Measurements from ENCODE around the gene SLC16A2.

The SLC16A2 gene

DNA sequence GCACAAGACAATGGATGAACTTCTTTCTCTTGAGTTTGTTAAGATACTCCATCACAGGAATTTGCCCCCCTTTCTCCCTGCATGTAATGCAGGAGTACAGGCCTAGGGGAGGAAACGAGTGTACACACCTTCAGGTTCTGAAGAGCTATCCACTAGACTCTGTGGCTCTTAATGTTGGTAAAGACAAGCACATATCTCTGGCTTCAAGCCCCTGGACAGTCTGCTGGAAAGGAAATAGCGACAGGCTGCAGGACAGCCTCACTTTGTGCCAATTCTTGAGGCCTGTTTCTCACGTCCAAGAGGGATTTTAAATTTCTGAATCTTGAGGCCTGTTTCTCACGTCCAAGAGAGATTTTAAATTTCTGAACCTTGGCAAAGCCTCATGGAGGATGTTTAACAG is 106.1 kb downstream of the SLC16A2 start:
- no peaks in the 10 kb centered on the region for H3K9me3 ChIP-seq (ENCODE audit: control insufficient read depth in 5 of 5, low read length in 5 of 5)
- no peak overlapping the region for H3K4me3 ChIP-seq (ENCODE audit: low read depth in 1 of 5, low read length in 5 of 5)
- no peak overlapping the region for H3K9ac ChIP-seq (ENCODE audit: low read length in 5 of 5)
- H3K4me1 ChIP-seq (ENCODE audit: control insufficient read depth in 5 of 5, insufficient read depth in 5 of 5, low read length in 5 of 5) = peaks cover 0 to 11% (median 5%) of the 10 kb centered on the region in 5 donors
- no peak overlapping the region for H3K27ac ChIP-seq (ENCODE audit: low read depth, low read length)
- H3K27me3 ChIP-seq (ENCODE audit: control insufficient read depth in 5 of 5, insufficient read depth in 4 of 5, low read length in 5 of 5) = peaks cover 0 to 10% (median 2%) of the 10 kb centered on the region in 5 donors
- H3K36me3 ChIP-seq (ENCODE audit: control insufficient read depth in 5 of 5, insufficient read depth in 5 of 5, low read length in 5 of 5) = peaks cover 0 to 5% (median 0%) of the 10 kb centered on the region in 5 donors

DNA sequence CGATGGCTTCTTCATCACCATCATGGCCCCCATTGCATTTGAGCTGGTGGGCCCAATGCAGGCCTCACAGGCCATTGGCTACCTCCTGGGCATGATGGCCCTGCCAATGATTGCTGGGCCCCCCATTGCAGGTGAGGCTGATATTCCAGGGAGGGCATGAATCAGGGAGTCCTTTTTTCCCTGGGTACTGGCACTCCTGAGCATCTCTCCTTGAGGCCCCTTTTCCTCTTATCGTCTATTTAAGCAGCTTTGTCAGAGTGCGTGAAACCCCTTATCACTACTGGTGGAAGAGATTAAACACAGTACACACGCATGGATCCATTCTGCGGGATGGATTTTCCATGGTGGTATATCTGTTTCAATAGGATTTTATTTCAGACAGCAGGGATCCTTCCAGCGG is 108.0 kb downstream of the SLC16A2 start:
- Histone ChIP-seq H3K27me3 (ENCODE audit: control insufficient read depth in 5 of 5, insufficient read depth in 4 of 5, low read length in 5 of 5) (peaks cover 0 to 7% (median 2%) of the 10 kb centered on the region in 5 donors), H3K9me3 (ENCODE audit: control insufficient read depth in 5 of 5, low read length in 5 of 5) (no peaks in the 10 kb centered on the region), H3K4me1 (ENCODE audit: control insufficient read depth in 5 of 5, insufficient read depth in 5 of 5, low read length in 5 of 5) (no peaks in the 10 kb centered on the region), H3K4me3 (ENCODE audit: low read depth in 1 of 5, low read length in 5 of 5) (no peak overlapping the region), H3K36me3 (ENCODE audit: control insufficient read depth in 5 of 5, insufficient read depth in 5 of 5, low read length in 5 of 5) (peaks cover 0 to 9% (median 0%) of the 10 kb centered on the region in 5 donors), H3K27ac (ENCODE audit: low read depth, low read length) (no peak overlapping the region), H3K9ac (ENCODE audit: low read length in 5 of 5) (no peak overlapping the region)

DNA sequence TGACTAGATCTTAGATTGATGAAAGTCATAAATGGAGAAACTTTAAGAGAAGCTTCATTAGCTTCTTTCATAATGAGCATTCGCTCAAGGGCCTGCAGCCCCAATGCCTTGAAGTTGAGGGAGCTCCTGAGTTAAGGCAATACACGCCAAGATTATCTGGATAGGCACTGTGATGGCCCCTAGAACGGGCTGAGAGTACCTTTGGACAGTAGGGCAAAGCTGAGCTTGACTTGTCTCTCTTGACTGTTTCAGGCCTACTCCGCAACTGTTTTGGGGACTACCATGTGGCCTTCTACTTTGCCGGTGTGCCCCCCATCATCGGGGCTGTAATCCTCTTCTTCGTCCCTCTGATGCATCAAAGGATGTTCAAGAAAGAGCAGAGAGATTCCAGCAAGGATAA is 109.8 kb downstream of the SLC16A2 start:
- H3K9ac ChIP-seq (ENCODE audit: low read length in 5 of 5) = no peak overlapping the region

DNA sequence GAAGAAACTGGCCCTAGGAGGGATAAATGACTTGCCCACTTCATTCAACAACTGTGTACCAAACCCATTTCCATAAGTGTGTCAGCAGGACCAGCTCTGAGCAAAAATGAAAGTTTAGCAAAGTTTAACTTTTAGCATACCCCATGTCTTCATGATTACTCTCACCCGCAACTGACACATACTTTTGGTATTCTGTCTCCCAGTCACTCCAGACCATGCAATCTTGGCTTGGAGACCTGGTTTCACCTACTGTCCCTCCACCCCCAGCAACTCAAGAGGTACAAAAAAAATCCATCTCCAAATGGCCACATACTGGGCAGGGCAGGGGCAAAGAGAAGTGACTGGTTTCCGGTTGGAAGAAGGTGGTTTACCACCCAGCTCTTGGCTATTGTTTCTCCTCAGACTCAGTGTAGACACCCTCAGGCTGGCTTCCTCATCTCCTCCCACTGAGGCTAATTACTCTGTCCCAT is 113.3 kb downstream of the SLC16A2 start:
- Histone ChIP-seq H3K4me1 (ENCODE audit: control insufficient read depth in 5 of 5, insufficient read depth in 5 of 5, low read length in 5 of 5) (peaks cover 0 to 25% (median 12%) of the 10 kb centered on the region in 5 donors), H3K9ac (ENCODE audit: low read length in 5 of 5) (no peak overlapping the region), H3K27ac (ENCODE audit: low read depth, low read length) (no peak overlapping the region), H3K9me3 (ENCODE audit: control insufficient read depth in 5 of 5, low read length in 5 of 5) (no peaks in the 10 kb centered on the region), H3K36me3 (ENCODE audit: control insufficient read depth in 5 of 5, insufficient read depth in 5 of 5, low read length in 5 of 5) (peaks cover 0 to 9% (median 0%) of the 10 kb centered on the region in 5 donors), H3K27me3 (ENCODE audit: control insufficient read depth in 5 of 5, insufficient read depth in 4 of 5, low read length in 5 of 5) (peaks cover 0 to 21% (median 3%) of the 10 kb centered on the region in 5 donors), H3K4me3 (ENCODE audit: low read depth in 1 of 5, low read length in 5 of 5) (no peak overlapping the region)

More for the DNA sequence above, 109.8 kb downstream of the SLC16A2 start:
- Histone ChIP-seq H3K4me3 (ENCODE audit: low read depth in 1 of 5, low read length in 5 of 5) (no peak overlapping the region), H3K27ac (ENCODE audit: low read depth, low read length) (no peak overlapping the region), H3K27me3 (ENCODE audit: control insufficient read depth in 5 of 5, insufficient read depth in 4 of 5, low read length in 5 of 5) (peaks cover 0 to 11% (median 2%) of the 10 kb centered on the region in 5 donors), H3K36me3 (ENCODE audit: control insufficient read depth in 5 of 5, insufficient read depth in 5 of 5, low read length in 5 of 5) (peaks cover 0 to 9% (median 0%) of the 10 kb centered on the region in 5 donors), H3K4me1 (ENCODE audit: control insufficient read depth in 5 of 5, insufficient read depth in 5 of 5, low read length in 5 of 5) (peaks cover 0 to 11% (median 7%) of the 10 kb centered on the region in 5 donors), H3K9me3 (ENCODE audit: control insufficient read depth in 5 of 5, low read length in 5 of 5) (no peaks in the 10 kb centered on the region)

DNA sequence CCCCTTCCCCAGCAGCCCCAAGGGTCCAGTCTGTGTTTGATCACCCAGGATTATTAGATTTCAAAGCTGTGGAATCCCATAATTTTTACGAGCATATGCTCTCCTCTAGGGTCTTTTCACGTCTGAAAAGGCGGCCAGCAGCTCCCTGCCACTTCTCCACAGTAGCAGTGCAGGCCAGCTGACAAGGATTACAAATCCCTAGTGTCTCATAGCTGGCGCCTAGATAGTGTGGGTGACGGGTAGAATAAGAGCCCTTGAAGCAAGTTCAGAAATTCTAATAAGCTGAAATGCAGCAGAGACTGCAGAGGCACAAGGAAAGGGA is 113.8 kb downstream of the SLC16A2 start:
- Histone ChIP-seq H3K4me1 (ENCODE audit: control insufficient read depth in 5 of 5, insufficient read depth in 5 of 5, low read length in 5 of 5) (peaks cover 0 to 25% (median 12%) of the 10 kb centered on the region in 5 donors), H3K4me3 (ENCODE audit: low read depth in 1 of 5, low read length in 5 of 5) (peak overlapping the region in 2 of 5 donors; percentile 48 to 60), H3K27ac (ENCODE audit: low read depth, low read length) (peak overlapping the region; percentile 73), H3K36me3 (ENCODE audit: control insufficient read depth in 5 of 5, insufficient read depth in 5 of 5, low read length in 5 of 5) (peaks cover 0 to 9% (median 0%) of the 10 kb centered on the region in 5 donors), H3K9ac (ENCODE audit: low read length in 5 of 5) (peak overlapping the region in 1 of 5 donors; percentile 43), H3K9me3 (ENCODE audit: control insufficient read depth in 5 of 5, low read length in 5 of 5) (no peaks in the 10 kb centered on the region), H3K27me3 (ENCODE audit: control insufficient read depth in 5 of 5, insufficient read depth in 4 of 5, low read length in 5 of 5) (peaks cover 0 to 24% (median 3%) of the 10 kb centered on the region in 5 donors)

DNA sequence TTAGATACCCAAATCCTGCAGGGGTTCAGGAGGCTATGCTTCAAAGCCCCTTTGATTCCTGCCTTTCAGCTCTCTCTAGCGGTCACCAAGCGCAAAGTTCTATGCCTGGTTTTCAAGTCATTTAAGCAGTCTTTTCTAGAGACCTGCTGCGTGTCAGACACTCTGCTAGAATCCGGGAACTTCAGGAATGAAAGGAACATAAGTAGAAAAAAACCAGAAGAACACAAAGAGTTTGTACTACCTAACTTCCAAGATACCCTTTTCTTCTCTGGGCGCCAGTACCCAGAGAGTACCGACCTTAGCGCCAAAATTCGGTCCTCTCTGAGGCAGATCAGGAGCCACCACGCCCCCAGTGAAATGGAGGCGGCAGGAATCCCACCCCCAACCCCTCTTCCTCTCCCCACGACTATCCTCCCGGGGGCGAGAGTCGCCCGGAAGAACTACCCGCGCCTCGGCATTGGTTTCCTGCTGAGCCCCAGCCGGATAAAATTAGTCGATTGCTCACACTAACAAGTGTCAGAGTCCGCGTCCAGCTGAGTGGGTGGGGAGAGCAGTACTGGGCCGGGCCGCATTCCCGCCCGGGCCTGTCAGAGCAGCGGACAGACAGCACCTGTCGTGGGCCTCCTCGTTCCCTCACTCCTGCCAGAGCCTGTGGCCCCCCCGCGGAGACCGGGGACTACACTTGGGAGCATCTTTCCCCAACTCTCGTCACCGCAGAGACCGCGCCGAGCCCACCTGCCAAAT is 114.3 kb downstream of the SLC16A2 start:
- Histone ChIP-seq H3K9me3 (ENCODE audit: control insufficient read depth in 5 of 5, low read length in 5 of 5) (no peaks in the 10 kb centered on the region), H3K27ac (ENCODE audit: low read depth, low read length) (peak overlapping the region; percentile 73), H3K4me3 (ENCODE audit: low read depth in 1 of 5, low read length in 5 of 5) (peak overlapping the region; percentile 48 to 67 (median 60)), H3K27me3 (ENCODE audit: control insufficient read depth in 5 of 5, insufficient read depth in 4 of 5, low read length in 5 of 5) (peaks cover 0 to 24% (median 3%) of the 10 kb centered on the region in 5 donors), H3K9ac (ENCODE audit: low read length in 5 of 5) (peak overlapping the region in 4 of 5 donors; percentile 38 to 70 (median 54)), H3K4me1 (ENCODE audit: control insufficient read depth in 5 of 5, insufficient read depth in 5 of 5, low read length in 5 of 5) (peaks cover 0 to 25% (median 12%) of the 10 kb centered on the region in 5 donors), H3K36me3 (ENCODE audit: control insufficient read depth in 5 of 5, insufficient read depth in 5 of 5, low read length in 5 of 5) (peaks cover 0 to 9% (median 0%) of the 10 kb centered on the region in 5 donors)

DNA sequence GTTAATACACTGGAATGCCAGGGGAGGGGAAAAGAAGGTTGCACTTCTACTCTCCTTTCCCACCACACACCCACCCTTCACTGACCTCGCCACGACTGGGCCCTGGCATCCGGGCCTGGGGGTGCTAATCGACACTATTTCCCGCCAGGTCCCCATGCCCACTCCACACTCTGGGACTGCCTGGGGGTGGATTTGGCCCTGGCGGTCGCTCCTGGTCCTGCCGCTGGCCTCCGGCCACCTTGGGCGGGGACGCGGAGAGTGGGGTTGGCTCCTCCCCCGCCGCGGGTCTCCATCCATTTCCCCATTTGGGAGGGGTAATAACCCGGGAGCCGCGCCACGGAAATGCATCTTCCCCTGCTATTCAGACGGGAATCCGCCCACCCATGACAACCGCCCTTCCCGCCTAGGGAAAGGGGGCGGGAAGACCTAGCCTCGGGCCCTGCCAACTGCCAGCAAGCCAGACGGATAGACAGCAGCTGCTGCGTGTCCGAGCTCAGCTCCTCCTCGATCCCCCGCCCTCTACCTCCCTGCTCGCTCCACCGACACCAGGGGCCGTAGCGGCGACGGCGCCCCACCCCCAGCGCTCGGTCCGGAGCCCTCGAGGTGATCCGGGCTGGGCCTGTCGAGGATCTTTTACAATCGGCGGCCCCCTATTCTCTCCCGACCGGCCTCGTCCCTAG is 115.0 kb downstream of the SLC16A2 start:
- H3K36me3 ChIP-seq (ENCODE audit: control insufficient read depth in 5 of 5, insufficient read depth in 5 of 5, low read length in 5 of 5) = peaks cover 0 to 6% (median 0%) of the 10 kb centered on the region in 5 donors
- peak overlapping the region; percentile 6 to 70 (median 56) for H3K9ac ChIP-seq (ENCODE audit: low read length in 5 of 5)
- H3K27me3 ChIP-seq (ENCODE audit: control insufficient read depth in 5 of 5, insufficient read depth in 4 of 5, low read length in 5 of 5) = peaks cover 0 to 32% (median 3%) of the 10 kb centered on the region in 5 donors
- H3K4me3 ChIP-seq (ENCODE audit: low read depth in 1 of 5, low read length in 5 of 5) = peak overlapping the region; percentile 18 to 67 (median 60)
- peaks cover 0 to 25% (median 12%) of the 10 kb centered on the region in 5 donors for H3K4me1 ChIP-seq (ENCODE audit: control insufficient read depth in 5 of 5, insufficient read depth in 5 of 5, low read length in 5 of 5)
- peak overlapping the region; percentile 73 for H3K27ac ChIP-seq (ENCODE audit: low read depth, low read length)
- H3K9me3 ChIP-seq (ENCODE audit: control insufficient read depth in 5 of 5, low read length in 5 of 5) = no peaks in the 10 kb centered on the region

DNA sequence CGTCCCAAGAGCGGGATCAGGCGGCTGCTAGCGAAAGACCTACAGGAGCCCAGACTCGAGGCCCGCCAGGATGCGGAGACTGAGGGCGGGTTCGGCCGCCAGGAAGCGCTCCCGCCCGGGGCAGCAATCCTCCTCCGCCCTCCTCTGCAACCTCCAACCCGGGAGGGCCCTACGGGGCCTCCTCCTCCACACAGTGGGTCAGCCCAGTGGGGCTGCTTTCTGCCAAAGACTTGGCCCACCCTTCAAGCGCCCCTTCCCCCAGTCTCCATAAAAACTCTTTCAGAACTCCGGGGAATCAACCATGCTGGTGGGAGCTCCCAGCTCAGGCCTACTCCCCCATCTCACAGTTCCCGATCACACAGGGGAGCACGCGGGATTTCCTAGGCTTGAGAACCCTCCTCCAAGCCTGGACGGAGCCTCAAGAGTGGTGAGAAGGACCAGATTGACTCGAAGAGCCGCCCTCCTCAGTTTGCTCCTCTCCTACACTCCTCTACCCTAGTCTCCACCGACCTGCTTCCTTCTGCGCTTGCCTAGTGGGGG is 115.6 kb downstream of the SLC16A2 start:
- H3K36me3 ChIP-seq (ENCODE audit: control insufficient read depth in 5 of 5, insufficient read depth in 5 of 5, low read length in 5 of 5) = peaks cover 0 to 4% (median 0%) of the 10 kb centered on the region in 5 donors

DNA sequence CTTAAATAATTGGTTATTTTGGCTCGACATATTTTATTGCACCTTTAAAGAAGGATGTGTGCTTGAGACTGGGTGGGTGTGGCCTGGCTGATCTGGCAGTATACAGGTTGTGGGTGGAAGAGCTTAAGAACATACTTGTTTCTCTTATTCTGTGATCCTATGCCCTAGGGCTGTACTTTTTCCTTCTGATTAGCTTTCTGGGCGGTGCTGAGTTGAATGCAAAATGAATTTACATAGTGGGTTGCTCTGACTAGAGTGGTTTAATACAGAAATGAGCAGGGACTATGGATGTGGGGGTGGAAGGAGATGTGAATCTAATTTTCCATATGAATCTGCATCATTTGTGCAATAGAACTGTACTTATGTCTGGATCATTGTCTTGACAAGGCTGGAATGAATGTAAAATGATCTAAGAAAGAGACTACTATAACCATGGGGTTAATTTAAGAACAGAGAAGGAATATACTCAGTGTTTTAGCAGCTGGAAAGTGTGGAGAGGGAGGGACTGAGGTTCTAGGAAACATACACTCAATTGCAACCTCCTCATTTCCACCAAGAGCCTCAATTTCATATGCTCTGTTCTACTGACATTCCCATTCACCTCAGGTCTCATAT is 119.4 kb downstream of the SLC16A2 start:
- Histone ChIP-seq H3K9me3 (ENCODE audit: control insufficient read depth in 5 of 5, low read length in 5 of 5) (no peaks in the 10 kb centered on the region), H3K27me3 (ENCODE audit: control insufficient read depth in 5 of 5, insufficient read depth in 4 of 5, low read length in 5 of 5) (peaks cover 0 to 26% (median 8%) of the 10 kb centered on the region in 5 donors), H3K4me3 (ENCODE audit: low read depth in 1 of 5, low read length in 5 of 5) (no peak overlapping the region), H3K27ac (ENCODE audit: low read depth, low read length) (no peak overlapping the region), H3K9ac (ENCODE audit: low read length in 5 of 5) (no peak overlapping the region), H3K4me1 (ENCODE audit: control insufficient read depth in 5 of 5, insufficient read depth in 5 of 5, low read length in 5 of 5) (peaks cover 0 to 17% (median 8%) of the 10 kb centered on the region in 5 donors), H3K36me3 (ENCODE audit: control insufficient read depth in 5 of 5, insufficient read depth in 5 of 5, low read length in 5 of 5) (no peaks in the 10 kb centered on the region)

More for the DNA sequence above, 115.6 kb downstream of the SLC16A2 start:
- H3K27me3 ChIP-seq (ENCODE audit: control insufficient read depth in 5 of 5, insufficient read depth in 4 of 5, low read length in 5 of 5) = peaks cover 0 to 35% (median 6%) of the 10 kb centered on the region in 5 donors
- peaks cover 0 to 25% (median 12%) of the 10 kb centered on the region in 5 donors for H3K4me1 ChIP-seq (ENCODE audit: control insufficient read depth in 5 of 5, insufficient read depth in 5 of 5, low read length in 5 of 5)
- peak overlapping the region; percentile 6 to 70 (median 48) for H3K9ac ChIP-seq (ENCODE audit: low read length in 5 of 5)
- no peaks in the 10 kb centered on the region for H3K9me3 ChIP-seq (ENCODE audit: control insufficient read depth in 5 of 5, low read length in 5 of 5)
- H3K4me3 ChIP-seq (ENCODE audit: low read depth in 1 of 5, low read length in 5 of 5) = peak overlapping the region; percentile 36 to 67 (median 60)
- H3K27ac ChIP-seq (ENCODE audit: low read depth, low read length) = peak overlapping the region; percentile 73

Data from subcutaneous abdominal adipose tissue (tissue), 5 donors.